ENCODE data around the gene EIF4E3.

Gene EIF4E3

DNA sequence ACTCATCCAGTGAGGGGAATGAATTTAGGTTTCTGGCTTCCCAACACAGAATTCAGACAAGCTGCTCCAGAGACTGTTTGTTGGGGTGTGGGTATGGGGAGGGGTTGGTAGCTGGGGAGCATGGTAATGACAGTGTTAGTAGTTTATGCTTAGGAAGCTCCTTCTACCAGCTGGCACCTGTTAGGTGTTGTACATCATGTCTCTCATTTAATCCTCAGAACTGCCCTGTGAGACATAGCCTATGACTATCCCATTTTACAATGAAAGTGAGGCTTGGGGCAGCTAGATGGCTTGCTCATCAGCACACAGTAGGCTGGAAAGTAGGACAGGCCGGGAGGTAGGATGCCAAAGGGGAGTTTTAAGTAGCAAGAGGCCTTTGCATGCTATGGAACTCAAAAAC lies 2.5 kb downstream of the EIF4E3 start:
- no peaks in the 10 kb centered on the region for H3K36me3 ChIP-seq (ENCODE audit: control insufficient read depth, insufficient read depth, low read length, severe bottlenecking)
- no peak overlapping the region for H3K4me3 ChIP-seq (ENCODE audit: low read length)
- no peak overlapping the region for H3K9ac ChIP-seq (ENCODE audit: low read length)
- no peaks in the 10 kb centered on the region for H3K9me3 ChIP-seq (ENCODE audit: control insufficient read depth, low read length)
- DNase-seq (ENCODE audit: low read depth): no peak
- peaks cover 11% of the 10 kb centered on the region for H3K4me1 ChIP-seq (ENCODE audit: control insufficient read depth, insufficient read depth, low read length)
- peaks cover 4% of the 10 kb centered on the region for H3K27me3 ChIP-seq (replicated peaks; ENCODE audit: control insufficient read depth, insufficient read depth, low read length)

DNA sequence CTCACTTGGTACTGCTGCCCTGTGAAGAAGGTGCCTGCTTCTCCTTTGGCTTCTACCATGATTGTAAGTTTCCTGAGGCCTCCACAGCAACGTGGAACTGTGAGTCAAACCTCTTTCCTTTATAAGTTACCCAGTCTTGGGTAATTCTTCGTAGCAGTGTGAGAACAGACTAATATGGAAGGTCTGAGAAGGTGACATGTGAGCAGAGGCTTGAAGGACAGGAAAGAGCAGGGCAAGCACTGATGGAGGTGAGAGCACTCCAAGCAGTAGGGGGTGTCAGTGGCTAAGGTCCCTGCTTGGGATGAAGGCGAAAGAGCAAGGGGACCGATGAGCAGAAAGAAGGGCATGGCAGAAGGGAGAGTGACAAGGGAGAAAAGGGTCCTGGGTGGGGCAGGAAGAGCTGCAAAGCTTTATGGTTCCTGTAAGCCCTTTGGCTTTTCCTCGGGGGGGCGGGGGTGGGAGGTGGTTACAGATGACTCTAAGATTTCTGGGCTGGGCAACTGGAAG lies 3.5 kb downstream of the EIF4E3 start:
- no peaks in the 10 kb centered on the region for H3K36me3 ChIP-seq (ENCODE audit: control insufficient read depth, insufficient read depth, low read length, severe bottlenecking)
- no peak overlapping the region for H3K4me3 ChIP-seq (ENCODE audit: low read length)
- no peak for DNase-seq (ENCODE audit: low read depth)
- peaks cover 4% of the 10 kb centered on the region for H3K27me3 ChIP-seq (replicated peaks; ENCODE audit: control insufficient read depth, insufficient read depth, low read length)
- H3K9me3 ChIP-seq (ENCODE audit: control insufficient read depth, low read length): no peaks in the 10 kb centered on the region
- peaks cover 11% of the 10 kb centered on the region for H3K4me1 ChIP-seq (ENCODE audit: control insufficient read depth, insufficient read depth, low read length)
- no peak overlapping the region for H3K9ac ChIP-seq (ENCODE audit: low read length)

DNA sequence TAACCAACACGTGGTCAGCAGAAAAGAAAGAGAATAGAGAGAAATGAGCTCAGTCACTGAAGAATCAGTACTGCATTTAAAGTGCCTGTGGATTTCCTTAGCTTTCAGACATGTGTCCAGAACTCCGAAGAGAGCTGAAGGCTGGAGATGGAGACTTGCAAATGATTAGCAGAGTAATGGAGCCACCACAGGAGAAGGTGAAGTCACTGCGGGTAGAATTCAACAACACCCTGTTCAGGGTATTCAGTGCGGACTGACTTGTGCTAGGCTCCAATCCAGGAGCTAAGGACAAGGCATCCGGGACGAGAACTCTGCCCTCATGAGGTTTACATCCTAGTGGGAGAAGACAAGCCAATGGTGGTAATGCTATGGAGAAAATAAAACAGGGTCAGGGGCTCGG lies 4.2 kb downstream of the EIF4E3 start:
- Histone ChIP-seq H3K4me3 (ENCODE audit: low read length) (no peak overlapping the region), H3K9me3 (ENCODE audit: control insufficient read depth, low read length) (no peaks in the 10 kb centered on the region), H3K4me1 (ENCODE audit: control insufficient read depth, insufficient read depth, low read length) (peaks cover 11% of the 10 kb centered on the region), H3K9ac (ENCODE audit: low read length) (no peak overlapping the region), H3K36me3 (ENCODE audit: control insufficient read depth, insufficient read depth, low read length, severe bottlenecking) (no peaks in the 10 kb centered on the region), H3K27me3 (replicated peaks; ENCODE audit: control insufficient read depth, insufficient read depth, low read length) (peaks cover 4% of the 10 kb centered on the region)
- no peak for DNase-seq (ENCODE audit: low read depth)

DNA sequence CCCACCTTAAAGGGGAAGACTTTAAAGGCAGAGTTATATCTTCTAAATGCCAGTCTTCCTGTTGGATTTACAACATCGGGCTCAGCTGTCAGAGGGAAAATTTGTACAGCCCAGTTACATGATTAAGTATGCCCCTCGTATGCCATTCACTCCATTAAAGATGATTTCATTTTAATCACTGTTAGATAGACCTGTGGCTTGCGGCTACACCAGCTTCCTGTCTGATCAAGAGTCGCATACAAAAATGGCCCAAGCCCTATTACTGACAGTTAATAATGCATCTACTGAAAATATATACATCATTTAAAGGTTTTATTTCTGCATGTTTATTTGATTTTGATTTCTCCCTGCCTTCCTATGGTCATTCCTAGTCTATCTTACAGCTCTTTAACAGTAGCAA lies 7.1 kb downstream of the EIF4E3 start:
- Histone ChIP-seq H3K27me3 (replicated peaks; ENCODE audit: control insufficient read depth, insufficient read depth, low read length) (peaks cover 4% of the 10 kb centered on the region), H3K36me3 (ENCODE audit: control insufficient read depth, insufficient read depth, low read length, severe bottlenecking) (no peaks in the 10 kb centered on the region), H3K9me3 (ENCODE audit: control insufficient read depth, low read length) (no peaks in the 10 kb centered on the region), H3K9ac (ENCODE audit: low read length) (no peak overlapping the region), H3K4me3 (ENCODE audit: low read length) (no peak overlapping the region), H3K4me1 (ENCODE audit: control insufficient read depth, insufficient read depth, low read length) (no peaks in the 10 kb centered on the region)
- DNase-seq (ENCODE audit: low read depth): no peak

DNA sequence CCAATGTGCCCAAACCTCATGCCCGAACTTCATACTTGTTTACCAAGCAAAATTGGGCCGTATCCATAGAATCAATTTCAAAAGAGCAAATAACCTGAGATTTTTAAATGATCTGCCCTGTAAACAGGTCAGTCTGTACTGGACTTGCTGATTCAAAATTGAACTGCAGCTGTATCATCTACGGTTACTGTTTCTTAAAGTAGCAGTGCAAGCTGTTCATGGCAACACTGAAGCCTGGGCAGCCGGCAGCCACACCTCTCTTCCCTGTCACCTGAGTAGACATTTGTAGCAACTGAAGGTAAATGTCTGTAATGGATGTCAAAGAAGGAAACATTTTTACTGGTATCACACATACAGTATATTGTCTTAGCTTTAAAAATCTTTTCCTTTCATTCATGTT lies 10.6 kb downstream of the EIF4E3 start:
- DNase-seq (ENCODE audit: low read depth): no peak
- Histone ChIP-seq H3K27me3 (replicated peaks; ENCODE audit: control insufficient read depth, insufficient read depth, low read length) (no peaks in the 10 kb centered on the region), H3K9me3 (ENCODE audit: control insufficient read depth, low read length) (no peaks in the 10 kb centered on the region), H3K4me3 (ENCODE audit: low read length) (no peak overlapping the region), H3K4me1 (ENCODE audit: control insufficient read depth, insufficient read depth, low read length) (peaks cover 19% of the 10 kb centered on the region), H3K36me3 (ENCODE audit: control insufficient read depth, insufficient read depth, low read length, severe bottlenecking) (no peaks in the 10 kb centered on the region), H3K9ac (ENCODE audit: low read length) (no peak overlapping the region)

DNA sequence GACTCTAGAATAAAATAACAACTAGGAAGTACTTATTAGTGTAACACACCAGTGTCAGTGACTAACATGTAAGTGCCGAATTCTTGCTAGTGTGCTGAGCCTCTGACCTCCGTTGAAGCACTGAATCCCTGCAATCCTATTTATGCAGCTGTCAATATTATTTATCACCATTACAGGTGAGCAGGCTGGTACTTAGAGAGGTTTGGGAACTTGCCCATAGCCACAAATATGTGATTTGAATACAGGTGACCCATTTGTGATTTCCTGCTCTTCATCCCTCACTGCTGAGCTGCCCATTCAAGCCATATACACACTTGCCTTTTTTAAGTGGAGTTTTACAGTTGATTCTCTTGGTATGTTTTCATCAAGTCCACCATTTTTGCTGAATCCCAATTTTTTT lies 12.2 kb downstream of the EIF4E3 start:
- no peaks in the 10 kb centered on the region for H3K9me3 ChIP-seq (ENCODE audit: control insufficient read depth, low read length)
- no peak overlapping the region for H3K4me3 ChIP-seq (ENCODE audit: low read length)
- H3K36me3 ChIP-seq (ENCODE audit: control insufficient read depth, insufficient read depth, low read length, severe bottlenecking): no peaks in the 10 kb centered on the region
- no peaks in the 10 kb centered on the region for H3K27me3 ChIP-seq (replicated peaks; ENCODE audit: control insufficient read depth, insufficient read depth, low read length)
- no peak overlapping the region for H3K9ac ChIP-seq (ENCODE audit: low read length)
- peaks cover 33% of the 10 kb centered on the region for H3K4me1 ChIP-seq (ENCODE audit: control insufficient read depth, insufficient read depth, low read length)
- DNase-seq (ENCODE audit: low read depth): no peak

DNA sequence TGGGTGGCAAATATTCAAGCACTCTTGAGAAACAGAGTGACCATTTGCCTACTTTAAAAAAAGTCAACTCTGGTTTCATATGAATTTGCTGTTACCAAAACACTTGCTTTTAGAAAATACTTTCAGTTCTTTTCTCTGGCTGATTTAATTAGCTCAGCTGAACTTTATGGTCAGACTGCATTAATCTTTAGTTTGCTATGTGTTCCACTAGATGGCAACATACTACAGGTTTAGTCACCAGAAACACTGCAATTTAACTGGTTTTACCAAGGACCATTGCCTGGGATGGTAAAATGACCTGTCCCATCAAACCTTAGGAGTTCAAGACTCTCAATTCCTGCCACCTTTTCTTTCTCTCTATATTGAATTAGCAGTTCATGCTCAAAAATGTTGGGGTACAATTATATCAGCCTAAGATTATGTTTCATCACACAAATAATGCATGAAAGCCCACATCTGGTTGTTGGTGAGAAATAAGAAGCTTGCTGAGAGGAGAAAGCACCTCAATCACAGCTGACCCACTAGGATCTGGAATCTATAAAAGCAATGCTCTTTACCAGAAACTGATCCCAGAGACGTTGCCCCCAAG lies 14.2 kb downstream of the EIF4E3 start:
- Histone ChIP-seq H3K27me3 (replicated peaks; ENCODE audit: control insufficient read depth, insufficient read depth, low read length) (no peaks in the 10 kb centered on the region), H3K4me1 (ENCODE audit: control insufficient read depth, insufficient read depth, low read length) (peaks cover 41% of the 10 kb centered on the region), H3K9ac (ENCODE audit: low read length) (peak overlapping the region; percentile 72), H3K4me3 (ENCODE audit: low read length) (no peak overlapping the region), H3K9me3 (ENCODE audit: control insufficient read depth, low read length) (no peaks in the 10 kb centered on the region), H3K36me3 (ENCODE audit: control insufficient read depth, insufficient read depth, low read length, severe bottlenecking) (no peaks in the 10 kb centered on the region)
- DNase-seq (ENCODE audit: low read depth): peak; percentile 84

DNA sequence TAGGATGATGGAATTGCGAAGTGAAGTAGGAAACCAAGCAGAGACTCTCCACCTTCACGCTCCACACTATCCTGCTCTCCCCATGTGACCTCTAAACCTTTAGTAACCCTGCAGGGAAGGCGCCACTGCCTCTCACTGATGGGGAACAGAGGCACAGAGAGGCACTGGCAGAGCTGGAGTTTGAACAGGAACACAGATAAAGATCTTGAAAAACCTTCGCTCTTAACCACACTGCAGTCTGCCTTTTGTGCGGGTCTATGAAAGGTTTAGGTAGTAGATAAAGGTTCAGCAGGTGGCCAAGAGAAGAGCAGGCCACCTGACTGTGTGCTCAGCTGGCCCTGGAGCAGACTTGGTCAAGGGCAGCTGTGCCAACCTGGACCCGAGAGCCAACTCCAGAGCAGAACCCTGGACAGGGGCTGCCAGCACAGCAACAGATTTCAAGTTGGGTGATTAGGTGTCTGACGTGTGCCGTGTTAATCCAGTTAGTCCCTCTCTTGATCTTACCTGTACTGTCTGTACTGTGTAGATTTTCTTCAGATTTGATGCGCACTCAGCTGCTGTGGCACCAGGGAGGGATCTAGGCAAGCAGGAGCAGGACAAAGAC lies 15.2 kb downstream of the EIF4E3 start:
- no peak overlapping the region for H3K4me3 ChIP-seq (ENCODE audit: low read length)
- no peaks in the 10 kb centered on the region for H3K27me3 ChIP-seq (replicated peaks; ENCODE audit: control insufficient read depth, insufficient read depth, low read length)
- H3K9ac ChIP-seq (ENCODE audit: low read length): peak overlapping the region; percentile 72
- H3K9me3 ChIP-seq (ENCODE audit: control insufficient read depth, low read length): no peaks in the 10 kb centered on the region
- no peaks in the 10 kb centered on the region for H3K36me3 ChIP-seq (ENCODE audit: control insufficient read depth, insufficient read depth, low read length, severe bottlenecking)
- H3K4me1 ChIP-seq (ENCODE audit: control insufficient read depth, insufficient read depth, low read length): peaks cover 41% of the 10 kb centered on the region
- no peak for DNase-seq (ENCODE audit: low read depth)

DNA sequence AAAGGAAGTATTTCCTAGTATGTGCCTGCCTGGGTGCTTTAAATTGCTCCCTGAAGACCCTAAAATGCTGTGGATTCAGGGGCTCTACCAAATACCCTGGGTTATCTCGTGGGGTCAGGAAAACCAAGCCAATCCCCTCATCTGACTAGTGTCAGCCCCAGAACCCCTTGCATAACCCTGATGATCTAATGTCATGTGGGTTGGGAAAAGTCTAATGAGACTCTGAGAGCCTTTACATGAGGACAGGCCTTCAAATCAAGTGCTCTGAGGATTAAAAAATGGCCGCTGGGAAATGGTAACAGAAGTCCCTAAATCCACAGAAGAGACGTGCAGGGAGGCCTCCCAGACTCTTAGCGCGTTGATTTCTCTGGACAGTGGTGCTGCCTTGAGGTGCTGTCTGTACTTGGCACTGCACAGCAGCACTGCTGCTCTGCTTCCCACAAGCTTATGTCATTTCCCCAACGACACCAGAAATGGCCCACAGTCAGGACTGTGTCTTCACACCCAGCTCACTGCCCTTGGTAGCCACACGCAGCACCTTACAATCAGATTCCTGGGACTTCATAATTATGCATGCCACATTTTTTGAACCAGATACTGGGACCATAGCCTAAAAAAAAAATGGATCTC lies 16.6 kb downstream of the EIF4E3 start:
- Histone ChIP-seq H3K36me3 (ENCODE audit: control insufficient read depth, insufficient read depth, low read length, severe bottlenecking) (no peaks in the 10 kb centered on the region), H3K9me3 (ENCODE audit: control insufficient read depth, low read length) (no peaks in the 10 kb centered on the region), H3K27me3 (replicated peaks; ENCODE audit: control insufficient read depth, insufficient read depth, low read length) (no peaks in the 10 kb centered on the region), H3K9ac (ENCODE audit: low read length) (peak overlapping the region; percentile 10), H3K4me1 (ENCODE audit: control insufficient read depth, insufficient read depth, low read length) (peaks cover 46% of the 10 kb centered on the region), H3K4me3 (ENCODE audit: low read length) (no peak overlapping the region)
- DNase-seq (ENCODE audit: low read depth): no peak

DNA sequence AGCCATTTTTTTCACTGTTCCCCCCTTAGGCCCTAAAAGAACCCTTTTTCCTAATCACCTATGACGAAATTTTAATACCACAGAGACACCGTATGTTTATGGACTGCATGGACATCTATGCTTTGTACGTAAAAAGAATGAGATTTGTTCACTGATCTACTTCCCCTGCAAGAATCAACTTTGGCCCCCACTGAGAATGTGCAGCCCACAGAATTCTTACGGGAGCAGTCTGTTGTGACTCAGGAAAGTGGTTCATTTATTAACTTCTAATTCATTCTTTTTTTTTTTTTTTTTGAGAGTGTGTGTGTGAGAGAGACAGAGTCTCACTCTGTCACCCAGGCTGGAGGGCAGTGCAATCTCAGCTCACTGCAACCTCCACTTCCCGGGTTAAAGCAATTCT lies 17.6 kb downstream of the EIF4E3 start:
- no peak overlapping the region for H3K4me3 ChIP-seq (ENCODE audit: low read length)
- H3K9ac ChIP-seq (ENCODE audit: low read length): no peak overlapping the region
- no peaks in the 10 kb centered on the region for H3K9me3 ChIP-seq (ENCODE audit: control insufficient read depth, low read length)
- no peaks in the 10 kb centered on the region for H3K27me3 ChIP-seq (replicated peaks; ENCODE audit: control insufficient read depth, insufficient read depth, low read length)
- H3K4me1 ChIP-seq (ENCODE audit: control insufficient read depth, insufficient read depth, low read length): peaks cover 46% of the 10 kb centered on the region
- DNase-seq (ENCODE audit: low read depth): no peak
- H3K36me3 ChIP-seq (ENCODE audit: control insufficient read depth, insufficient read depth, low read length, severe bottlenecking): no peaks in the 10 kb centered on the region

DNA sequence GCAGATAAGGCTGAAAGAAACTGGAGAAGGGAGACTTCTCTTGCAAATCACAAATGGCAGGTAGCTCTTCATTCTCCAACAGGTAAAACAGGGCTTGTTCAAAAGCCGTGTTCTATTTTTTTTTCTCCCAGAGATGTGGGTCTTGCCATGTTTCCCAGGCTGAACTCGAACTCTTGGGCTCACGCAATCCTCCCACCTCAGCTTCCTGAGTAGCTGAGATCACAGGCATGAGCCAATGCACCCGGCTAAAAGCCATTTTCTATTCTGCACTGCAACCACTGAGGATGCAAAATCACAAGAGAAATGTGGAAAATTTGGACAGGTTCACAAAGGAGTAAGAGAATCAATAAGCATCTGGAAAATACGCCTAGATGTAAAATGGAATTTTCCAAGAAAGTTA lies 19.5 kb downstream of the EIF4E3 start:
- Histone ChIP-seq H3K9me3 (ENCODE audit: control insufficient read depth, low read length) (no peaks in the 10 kb centered on the region), H3K9ac (ENCODE audit: low read length) (no peak overlapping the region), H3K36me3 (ENCODE audit: control insufficient read depth, insufficient read depth, low read length, severe bottlenecking) (no peaks in the 10 kb centered on the region), H3K27me3 (replicated peaks; ENCODE audit: control insufficient read depth, insufficient read depth, low read length) (no peaks in the 10 kb centered on the region), H3K4me3 (ENCODE audit: low read length) (no peak overlapping the region), H3K4me1 (ENCODE audit: control insufficient read depth, insufficient read depth, low read length) (peaks cover 37% of the 10 kb centered on the region)
- DNase-seq (ENCODE audit: low read depth): no peak
